GM12892 (cell line): ENCODE measurements around the gene INAVA.
"Not testable (repeated sequence)": the region's sequence is repeated elsewhere in the genome, so short reads cannot be mapped to it uniquely, and the experiment has no call there.

ENCODE experiments used
- DNase-seq: peaks from one replicate; pipeline ENCODE4 v3.0.0; 2011; ENCODE audit not compliant: insufficient read length
- FAIRE-seq: peaks from 2 replicates; lab custom pipeline; 2011; peaks lifted over from hg19 to GRCh38; lab: Jason Lieb, UNC
- POLR2A ChIP-seq: IDR thresholded peaks from 2 replicates; pipeline ENCODE4 v1.6.1; 2011; ENCODE audit warnings: low read depth, low read length, control low read depth
- POLR2AphosphoS5 ChIP-seq: IDR thresholded peaks from 2 replicates; pipeline ENCODE4 v1.6.1; 2011; ENCODE audit warnings: low read depth, low read length, control low read depth
- TAF1 ChIP-seq: IDR thresholded peaks from 2 replicates; pipeline ENCODE4 v1.6.1; 2011; ENCODE audit warnings: low read depth, mild to moderate bottlenecking, control low read depth, low read length, borderline replicate concordance

The INAVA gene

DNA sequence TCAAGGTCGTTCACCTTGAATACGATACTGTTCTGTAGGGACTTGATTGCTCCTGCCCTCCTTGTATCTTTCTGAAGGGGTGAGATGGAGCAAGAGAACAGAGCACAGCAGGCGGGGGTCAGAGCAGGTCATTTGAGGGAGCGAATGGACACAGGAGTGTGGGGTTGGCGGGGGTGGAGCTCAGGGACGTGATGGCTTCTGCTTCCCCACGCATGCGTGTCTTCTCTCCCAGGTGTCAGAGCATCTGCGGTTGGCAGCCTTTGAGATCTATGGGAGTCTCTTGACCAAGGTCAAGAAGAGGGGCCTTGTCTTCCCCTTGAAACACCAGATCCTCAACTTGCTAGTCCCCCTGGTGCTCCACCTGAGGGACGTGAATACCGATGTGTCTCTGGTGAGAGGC is 63.9 kb downstream of the INAVA start:
- FAIRE-seq: no peak
- no peak for DNase-seq
- no peak for TF ChIP-seq POLR2A
- TF ChIP-seq POLR2AphosphoS5: no peak
- TF ChIP-seq TAF1: no peak

DNA sequence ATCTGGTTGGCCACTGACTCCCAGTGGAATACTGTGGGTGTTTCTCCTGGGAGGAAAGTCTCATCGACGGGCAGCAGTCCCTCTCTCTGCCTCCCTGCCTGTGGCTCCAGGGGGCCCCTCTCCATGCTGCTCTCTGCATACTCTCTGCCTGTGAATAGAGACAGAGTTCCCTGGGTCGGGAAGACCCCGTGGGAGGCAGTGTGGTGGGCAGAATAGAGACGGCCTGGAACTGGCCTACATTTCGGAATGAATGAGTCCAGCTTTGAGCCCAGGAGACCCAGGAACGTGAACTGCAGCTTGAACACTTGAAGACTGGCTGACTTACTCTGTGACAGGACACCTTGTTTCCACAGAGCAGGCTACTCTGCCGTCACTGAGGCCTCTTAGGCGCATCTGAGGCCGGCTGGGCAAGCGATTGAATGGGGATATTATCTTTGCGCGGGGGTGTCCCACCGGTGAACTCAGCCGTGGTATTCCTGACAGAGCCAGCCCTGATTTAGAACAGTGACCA is 64.8 kb downstream of the INAVA start:
- DNase-seq (no peak), FAIRE-seq (no peak)
- TF ChIP-seq POLR2A: no peak
- no peak for TF ChIP-seq POLR2AphosphoS5
- TF ChIP-seq TAF1: no peak

DNA sequence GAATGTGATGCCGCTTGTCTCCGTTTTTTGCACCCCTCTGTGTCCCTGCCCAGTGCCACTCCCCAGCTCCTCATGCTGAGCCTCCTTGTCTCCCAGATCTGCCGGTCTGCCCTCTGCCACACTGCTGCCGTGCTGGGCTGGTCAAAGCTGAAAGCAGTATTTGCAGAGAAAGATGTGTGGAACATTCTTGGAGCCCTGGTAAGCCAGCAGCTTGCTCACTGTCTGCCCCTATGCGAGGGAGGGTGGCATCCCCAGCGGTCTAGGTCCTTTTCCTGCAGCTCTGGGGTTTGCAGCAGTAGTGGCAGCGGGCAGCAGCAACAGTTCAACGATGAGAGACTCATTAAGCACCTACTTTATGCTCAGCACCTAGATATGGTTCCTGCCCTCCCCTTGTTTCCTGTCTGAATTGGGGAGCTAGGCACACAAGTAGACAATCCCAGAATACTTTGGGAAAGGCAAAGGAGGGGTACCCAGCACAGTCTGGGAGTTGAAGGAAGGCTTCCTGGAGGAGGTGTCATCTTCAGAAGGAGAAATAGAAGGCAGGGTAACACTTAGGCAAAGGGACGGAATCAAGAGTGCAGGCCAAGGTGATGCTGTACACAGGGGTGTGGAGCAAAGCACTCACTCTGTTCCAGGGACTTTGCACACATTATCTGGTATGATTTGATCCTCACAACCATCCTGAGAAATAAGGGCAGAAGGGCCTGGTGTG is 65.7 kb downstream of the INAVA start:
- TF ChIP-seq POLR2A (no peak), TAF1 (no peak)
- FAIRE-seq: no peak

DNA sequence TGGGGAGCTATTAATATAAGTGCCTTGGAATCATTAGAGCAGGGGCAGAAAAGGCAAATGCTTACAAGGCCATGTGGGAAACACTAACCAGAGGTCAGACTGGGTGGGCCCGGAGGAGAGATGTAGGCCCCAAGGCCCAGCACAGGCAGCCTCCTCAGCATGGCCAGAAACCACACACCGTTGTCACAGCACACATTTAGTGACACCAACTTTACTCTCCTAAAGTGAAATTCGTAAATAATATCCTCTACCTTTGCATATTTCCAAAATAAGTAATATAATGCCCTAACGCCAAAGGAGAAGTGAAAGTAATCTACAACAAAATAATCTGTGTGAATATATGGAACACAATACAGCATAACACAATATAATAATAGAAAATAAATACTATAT is 66.2 kb downstream of the INAVA start:
- no peak for FAIRE-seq
- TF ChIP-seq TAF1: no peak
- no peak for TF ChIP-seq POLR2AphosphoS5
- no peak for TF ChIP-seq POLR2A
- DNase-seq: no peak

More for the DNA sequence above, 65.7 kb downstream of the INAVA start:
- no peak for DNase-seq

DNA sequence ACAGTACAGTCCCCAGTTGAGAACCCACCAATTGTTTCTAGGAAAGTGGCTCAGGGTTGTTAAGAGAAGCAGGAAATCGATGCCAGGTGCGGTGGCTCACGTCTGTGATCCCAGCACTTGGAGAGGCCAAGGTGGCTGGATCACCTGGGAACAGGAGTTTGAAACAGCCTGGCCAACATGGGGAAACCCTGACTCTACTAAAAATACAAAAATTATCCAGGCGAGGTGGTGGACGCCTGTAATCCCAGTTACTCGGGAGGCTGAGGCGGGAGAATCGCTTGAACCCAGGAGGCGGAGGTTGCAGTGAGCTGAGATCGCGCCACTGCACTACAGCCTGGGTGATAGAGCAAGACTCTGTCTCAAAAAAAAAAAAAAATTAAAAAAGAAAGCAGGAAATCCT is 67.5 kb downstream of the INAVA start:
- not testable (repeated sequence) for DNase-seq, FAIRE-seq

DNA sequence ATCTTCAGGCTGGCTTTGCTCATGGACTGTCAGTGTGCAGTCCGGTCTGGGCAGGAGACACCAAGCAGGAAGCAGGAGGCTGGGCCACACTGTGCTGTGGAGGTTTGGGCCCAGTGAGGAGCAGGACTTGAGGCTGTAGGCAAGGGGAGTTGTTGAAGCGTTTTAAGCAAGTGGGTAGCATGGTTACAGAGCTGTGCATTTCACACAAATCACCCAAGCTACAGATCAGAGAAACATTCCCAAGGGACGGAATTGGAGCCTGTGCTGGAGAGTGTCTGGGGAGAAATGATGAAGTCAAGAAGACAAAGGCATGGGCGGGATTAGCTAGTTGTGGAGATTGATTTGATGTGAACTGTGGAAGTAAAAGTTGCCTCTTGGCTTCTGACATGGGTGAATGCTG is 67.9 kb downstream of the INAVA start:
- DNase-seq: no peak
- FAIRE-seq: no peak
- TF ChIP-seq POLR2A (no peak), POLR2AphosphoS5 (no peak), TAF1 (no peak)

DNA sequence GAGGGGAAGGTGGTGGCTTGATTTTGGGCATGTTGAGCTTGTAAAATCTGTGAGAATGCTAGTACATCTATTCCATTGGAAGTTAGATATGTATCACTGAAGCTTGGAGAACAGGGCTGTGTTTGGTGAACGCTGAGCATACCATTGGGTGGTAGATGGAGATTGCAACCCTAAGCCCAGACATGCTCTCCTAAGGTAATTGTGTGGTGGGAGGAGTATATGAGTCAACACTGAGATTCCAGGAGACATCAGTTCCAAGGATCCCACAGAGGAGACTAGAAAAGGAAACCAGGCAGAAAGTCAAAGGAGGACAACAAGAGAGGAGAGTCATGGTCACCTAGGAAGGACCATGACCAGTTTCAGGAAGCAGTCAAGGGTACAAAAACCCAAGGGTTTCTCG is 68.4 kb downstream of the INAVA start:
- DNase-seq (no peak), FAIRE-seq (no peak)
- TF ChIP-seq TAF1 (no peak), POLR2AphosphoS5 (no peak)

DNA sequence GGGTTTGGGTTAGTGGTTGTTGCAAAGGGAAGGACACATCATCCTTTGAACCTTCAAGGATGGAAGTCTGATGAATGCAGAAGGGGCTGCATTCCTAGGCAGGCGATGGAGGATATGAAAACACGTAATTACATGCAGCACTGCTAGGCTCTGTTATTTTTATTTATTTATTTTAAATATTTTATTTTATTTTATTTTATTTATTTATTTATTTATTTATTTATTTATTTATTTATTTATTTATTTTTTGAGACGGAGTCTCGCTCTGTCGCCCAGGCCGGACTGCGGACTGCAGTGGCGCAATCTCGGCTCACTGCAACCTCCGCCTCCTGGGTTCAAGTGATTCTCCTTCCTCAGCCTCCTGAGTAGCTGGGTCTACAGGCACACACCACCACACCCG is 69.2 kb downstream of the INAVA start:
- not testable (repeated sequence) for DNase-seq

More for the DNA sequence above, 69.2 kb downstream of the INAVA start:
- not testable (repeated sequence) for FAIRE-seq
